ENCODE results near the gene CIAO3. TPM values are rescaled to one million over a fixed set of nuclear protein-coding genes. Genes with fewer than 3 reads are reported as not detected.
A peak's percentile ranks its signal among the peaks of the same experiment; 100 is the strongest.

The CIAO3 gene
- polyA plus RNA-seq, 3 donors: 8.6 to 41.1 (median 11.8) TPM

- WGBS (ENCODE audit: insufficient coverage): 7% methylated on average over 70 of the region's 76 CpGs
- H3K27me3 ChIP-seq (ENCODE audit: control insufficient read depth in 2 of 2, insufficient read depth in 2 of 2, low read length in 2 of 2): peaks cover 7 to 71% of the 10 kb centered on the region in 2 donors
- Mint-ChIP-seq H3K27me3 (ENCODE audit: low read depth in 3 of 3) (peaks cover 60 to 88% (median 80%) of the 10 kb centered on the region in 3 donors), H3K4me1 (no peaks in the 10 kb centered on the region), H3K9me3 (peaks cover 0 to 17% (median 3%) of the 10 kb centered on the region in 7 donors), H3K4me3 (peak overlapping the region in 1 of 2 donors; percentile 64), H3K36me3 (no peaks in the 10 kb centered on the region), H3K27ac (no peak overlapping the region)
- H3K79me2 ChIP-seq (ENCODE audit: insufficient read depth, low read length): no peaks in the 10 kb centered on the region
- no peaks in the 10 kb centered on the region for H4K20me1 ChIP-seq (ENCODE audit: insufficient read depth, low read length)
- H3K4me1 ChIP-seq (ENCODE audit: control insufficient read depth in 1 of 2, insufficient read depth in 2 of 2, low read length in 2 of 2): peaks cover 1 to 2% of the 10 kb centered on the region in 2 donors
- intact Hi-C loops (cut with micrococcal nuclease): no loop called here
- no peak overlapping the region for H3K4me3 ChIP-seq (replicated peaks in 1 of 3; ENCODE audit: low read depth in 2 of 3, low read length in 3 of 3)
- DNase-seq: no peak
- H3K9ac ChIP-seq (ENCODE audit: insufficient read depth, low read length, poor library complexity, severe bottlenecking): no peak overlapping the region
- TF ChIP-seq, protein P1, sequence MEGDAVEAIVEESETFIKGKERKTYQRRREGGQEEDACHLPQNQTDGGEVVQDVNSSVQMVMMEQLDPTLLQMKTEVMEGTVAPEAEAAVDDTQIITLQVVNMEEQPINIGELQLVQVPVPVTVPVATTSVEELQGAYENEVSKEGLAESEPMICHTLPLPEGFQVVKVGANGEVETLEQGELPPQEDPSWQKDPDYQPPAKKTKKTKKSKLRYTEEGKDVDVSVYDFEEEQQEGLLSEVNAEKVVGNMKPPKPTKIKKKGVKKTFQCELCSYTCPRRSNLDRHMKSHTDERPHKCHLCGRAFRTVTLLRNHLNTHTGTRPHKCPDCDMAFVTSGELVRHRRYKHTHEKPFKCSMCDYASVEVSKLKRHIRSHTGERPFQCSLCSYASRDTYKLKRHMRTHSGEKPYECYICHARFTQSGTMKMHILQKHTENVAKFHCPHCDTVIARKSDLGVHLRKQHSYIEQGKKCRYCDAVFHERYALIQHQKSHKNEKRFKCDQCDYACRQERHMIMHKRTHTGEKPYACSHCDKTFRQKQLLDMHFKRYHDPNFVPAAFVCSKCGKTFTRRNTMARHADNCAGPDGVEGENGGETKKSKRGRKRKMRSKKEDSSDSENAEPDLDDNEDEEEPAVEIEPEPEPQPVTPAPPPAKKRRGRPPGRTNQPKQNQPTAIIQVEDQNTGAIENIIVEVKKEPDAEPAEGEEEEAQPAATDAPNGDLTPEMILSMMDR (IDR thresholded peaks at IDR 0.05): no peak
- no peak overlapping the region for H3K27ac ChIP-seq (ENCODE audit: low read depth in 1 of 2, low read length in 2 of 2)
- no peaks in the 10 kb centered on the region for H3K36me3 ChIP-seq (replicated peaks in 1 of 2; ENCODE audit: control insufficient read depth in 1 of 2, insufficient read depth in 2 of 2, low read length in 2 of 2)
- no peak overlapping the region for H3K4me2 ChIP-seq (replicated peaks; ENCODE audit: extremely low read depth, low read length, poor library complexity, severe bottlenecking)
- no peak overlapping the region for H2AFZ ChIP-seq (ENCODE audit: insufficient read depth, low read depth, low read length, poor library complexity, severe bottlenecking)
- H3K9me3 ChIP-seq (replicated peaks in 1 of 2; ENCODE audit: control insufficient read depth in 1 of 2, insufficient read depth in 1 of 2, low read length in 2 of 2): peaks cover 0 to 4% of the 10 kb centered on the region in 2 donors
Observed at GRCh38 chr16:700684-701584, 39.9 kb downstream of the CIAO3 start.

DNA sequence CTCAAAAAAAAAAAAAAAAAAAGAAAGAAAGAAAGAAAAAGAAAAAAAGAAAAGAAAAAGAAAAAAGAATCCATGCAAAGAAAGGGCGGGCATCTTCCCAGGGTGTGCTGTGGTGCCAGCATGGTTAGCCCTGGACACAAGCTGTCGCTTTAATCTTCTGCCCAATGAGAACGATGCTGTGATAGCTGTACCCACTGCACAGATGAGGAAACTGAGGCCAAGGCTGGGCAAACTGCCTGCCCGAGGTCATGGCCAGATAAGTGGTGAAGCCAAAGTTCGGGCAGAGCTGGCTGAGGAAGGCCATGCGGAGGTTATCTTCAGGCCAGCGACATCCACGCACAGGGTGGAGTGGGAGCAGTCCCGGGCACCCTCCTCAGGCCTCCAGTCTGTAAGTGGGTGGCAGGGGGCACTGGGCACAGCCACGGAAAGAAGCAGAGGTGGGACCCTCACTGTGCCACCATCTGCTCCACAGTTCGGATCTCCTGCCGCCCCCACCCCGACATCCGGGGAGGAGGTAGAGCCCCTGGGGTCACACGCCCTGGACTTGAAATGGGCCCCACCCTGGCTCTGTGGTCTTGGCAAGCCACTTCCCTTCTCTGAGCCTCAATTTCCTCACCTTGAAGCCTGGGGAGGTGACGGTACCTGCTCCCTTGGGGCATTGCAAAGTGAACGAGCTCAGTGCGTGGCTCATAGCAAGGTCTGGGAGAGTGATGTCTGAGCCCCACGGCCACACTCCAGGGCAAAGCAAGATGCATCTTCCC is 41.7 kb downstream of the CIAO3 start:
- TF ChIP-seq, protein P1 (IDR thresholded peaks at IDR 0.05): no peak
- DNase-seq: no peak
- Mint-ChIP-seq H3K27ac (no peak overlapping the region), H3K27me3 (ENCODE audit: low read depth in 3 of 3) (peaks cover 63 to 96% (median 88%) of the 10 kb centered on the region in 3 donors), H3K4me3 (no peak overlapping the region), H3K9me3 (peaks cover 0 to 26% (median 7%) of the 10 kb centered on the region in 7 donors), H3K36me3 (no peaks in the 10 kb centered on the region), H3K4me1 (peaks cover 9% of the 10 kb centered on the region)
- Histone ChIP-seq H3K9me3 (replicated peaks in 1 of 2; ENCODE audit: control insufficient read depth in 1 of 2, insufficient read depth in 1 of 2, low read length in 2 of 2) (peaks cover 0 to 4% of the 10 kb centered on the region in 2 donors), H3K9ac (ENCODE audit: insufficient read depth, low read length, poor library complexity, severe bottlenecking) (no peak overlapping the region), H2AFZ (ENCODE audit: insufficient read depth, low read depth, low read length, poor library complexity, severe bottlenecking) (no peak overlapping the region), H4K20me1 (ENCODE audit: insufficient read depth, low read length) (no peaks in the 10 kb centered on the region), H3K4me1 (ENCODE audit: control insufficient read depth in 1 of 2, insufficient read depth in 2 of 2, low read length in 2 of 2) (peaks cover 15 to 20% of the 10 kb centered on the region in 2 donors), H3K36me3 (replicated peaks in 1 of 2; ENCODE audit: control insufficient read depth in 1 of 2, insufficient read depth in 2 of 2, low read length in 2 of 2) (no peaks in the 10 kb centered on the region), H3K79me2 (ENCODE audit: insufficient read depth, low read length) (no peaks in the 10 kb centered on the region), H3K4me3 (replicated peaks in 1 of 3; ENCODE audit: low read depth in 2 of 3, low read length in 3 of 3) (no peak overlapping the region), H3K4me2 (replicated peaks; ENCODE audit: extremely low read depth, low read length, poor library complexity, severe bottlenecking) (no peak overlapping the region), H3K27ac (ENCODE audit: low read depth in 1 of 2, low read length in 2 of 2) (no peak overlapping the region), H3K27me3 (ENCODE audit: control insufficient read depth in 2 of 2, insufficient read depth in 2 of 2, low read length in 2 of 2) (peaks cover 12 to 75% of the 10 kb centered on the region in 2 donors)
- WGBS (ENCODE audit: insufficient coverage): 76% methylated on average over 16 of the region's 19 CpGs
- intact Hi-C loops (cut with micrococcal nuclease): no loop called here

Measured in CD14-positive monocyte (primary cell).